ENCODE results near the gene THSD7B.

DNA sequence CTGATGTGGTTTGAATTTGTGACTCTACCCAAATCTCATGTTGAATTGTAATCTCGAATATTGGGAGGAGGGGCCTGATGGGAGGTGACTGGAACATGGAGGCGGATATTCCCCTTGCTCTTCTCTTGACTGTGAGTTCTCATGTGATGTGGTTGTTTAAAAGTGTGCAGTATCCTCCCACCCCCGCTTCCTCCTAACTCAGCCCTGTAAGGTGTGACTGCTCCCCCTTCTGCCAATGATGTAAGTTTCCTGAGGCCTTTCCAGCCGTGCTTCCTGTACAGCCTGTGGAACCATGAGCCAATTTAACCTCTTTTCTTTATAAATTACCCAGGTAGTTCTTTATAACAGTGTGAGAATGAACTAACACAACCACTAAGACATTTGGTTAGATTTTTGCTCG lies 458.4 kb downstream of the THSD7B start:
- TF ChIP-seq, protein P1, sequence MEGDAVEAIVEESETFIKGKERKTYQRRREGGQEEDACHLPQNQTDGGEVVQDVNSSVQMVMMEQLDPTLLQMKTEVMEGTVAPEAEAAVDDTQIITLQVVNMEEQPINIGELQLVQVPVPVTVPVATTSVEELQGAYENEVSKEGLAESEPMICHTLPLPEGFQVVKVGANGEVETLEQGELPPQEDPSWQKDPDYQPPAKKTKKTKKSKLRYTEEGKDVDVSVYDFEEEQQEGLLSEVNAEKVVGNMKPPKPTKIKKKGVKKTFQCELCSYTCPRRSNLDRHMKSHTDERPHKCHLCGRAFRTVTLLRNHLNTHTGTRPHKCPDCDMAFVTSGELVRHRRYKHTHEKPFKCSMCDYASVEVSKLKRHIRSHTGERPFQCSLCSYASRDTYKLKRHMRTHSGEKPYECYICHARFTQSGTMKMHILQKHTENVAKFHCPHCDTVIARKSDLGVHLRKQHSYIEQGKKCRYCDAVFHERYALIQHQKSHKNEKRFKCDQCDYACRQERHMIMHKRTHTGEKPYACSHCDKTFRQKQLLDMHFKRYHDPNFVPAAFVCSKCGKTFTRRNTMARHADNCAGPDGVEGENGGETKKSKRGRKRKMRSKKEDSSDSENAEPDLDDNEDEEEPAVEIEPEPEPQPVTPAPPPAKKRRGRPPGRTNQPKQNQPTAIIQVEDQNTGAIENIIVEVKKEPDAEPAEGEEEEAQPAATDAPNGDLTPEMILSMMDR (IDR thresholded peaks at IDR 0.05): no peak
- TF ChIP-seq POLR2A (IDR thresholded peaks at IDR 0.05): no peak
